GM10266 (cell line): Measurements from ENCODE around the gene LPIN2.

ENCODE experiments used
- DNase-seq: peaks from one replicate; pipeline ENCODE4 v3.0.0; 2012; ENCODE audit errors: extremely low spot score
- TF ChIP-seq, protein P1 (sequence below): IDR thresholded peaks from 2 replicates; pipeline ENCODE4 v1.5.1; 2012; ENCODE audit warnings: mild to moderate bottlenecking, low read depth; ENCODE audit not compliant: control insufficient read depth, insufficient read depth; ENCODE audit errors: missing control alignments

LPIN2 gene

DNA sequence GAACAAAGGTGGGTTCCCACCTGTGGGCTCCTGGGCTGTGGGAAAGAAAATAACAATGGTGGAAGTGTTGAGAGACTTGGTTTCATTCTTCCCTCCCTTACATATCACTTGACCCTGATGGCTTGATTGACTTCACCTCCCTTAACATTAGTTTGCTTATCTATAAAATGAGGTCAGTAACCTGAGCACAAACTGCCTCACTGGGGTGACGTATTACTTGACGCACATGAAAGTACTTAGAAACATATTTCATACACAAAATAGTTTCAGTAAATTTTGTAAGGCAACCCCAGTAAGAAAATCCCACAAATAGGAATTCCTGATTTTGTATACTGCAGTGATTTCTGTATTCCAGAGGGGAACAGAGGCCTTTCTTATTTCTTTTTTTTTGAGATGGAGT lies 29.4 kb upstream of the LPIN2 start:
- TF ChIP-seq, protein P1, sequence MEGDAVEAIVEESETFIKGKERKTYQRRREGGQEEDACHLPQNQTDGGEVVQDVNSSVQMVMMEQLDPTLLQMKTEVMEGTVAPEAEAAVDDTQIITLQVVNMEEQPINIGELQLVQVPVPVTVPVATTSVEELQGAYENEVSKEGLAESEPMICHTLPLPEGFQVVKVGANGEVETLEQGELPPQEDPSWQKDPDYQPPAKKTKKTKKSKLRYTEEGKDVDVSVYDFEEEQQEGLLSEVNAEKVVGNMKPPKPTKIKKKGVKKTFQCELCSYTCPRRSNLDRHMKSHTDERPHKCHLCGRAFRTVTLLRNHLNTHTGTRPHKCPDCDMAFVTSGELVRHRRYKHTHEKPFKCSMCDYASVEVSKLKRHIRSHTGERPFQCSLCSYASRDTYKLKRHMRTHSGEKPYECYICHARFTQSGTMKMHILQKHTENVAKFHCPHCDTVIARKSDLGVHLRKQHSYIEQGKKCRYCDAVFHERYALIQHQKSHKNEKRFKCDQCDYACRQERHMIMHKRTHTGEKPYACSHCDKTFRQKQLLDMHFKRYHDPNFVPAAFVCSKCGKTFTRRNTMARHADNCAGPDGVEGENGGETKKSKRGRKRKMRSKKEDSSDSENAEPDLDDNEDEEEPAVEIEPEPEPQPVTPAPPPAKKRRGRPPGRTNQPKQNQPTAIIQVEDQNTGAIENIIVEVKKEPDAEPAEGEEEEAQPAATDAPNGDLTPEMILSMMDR, result no peak
- DNase-seq, result no peak

DNA sequence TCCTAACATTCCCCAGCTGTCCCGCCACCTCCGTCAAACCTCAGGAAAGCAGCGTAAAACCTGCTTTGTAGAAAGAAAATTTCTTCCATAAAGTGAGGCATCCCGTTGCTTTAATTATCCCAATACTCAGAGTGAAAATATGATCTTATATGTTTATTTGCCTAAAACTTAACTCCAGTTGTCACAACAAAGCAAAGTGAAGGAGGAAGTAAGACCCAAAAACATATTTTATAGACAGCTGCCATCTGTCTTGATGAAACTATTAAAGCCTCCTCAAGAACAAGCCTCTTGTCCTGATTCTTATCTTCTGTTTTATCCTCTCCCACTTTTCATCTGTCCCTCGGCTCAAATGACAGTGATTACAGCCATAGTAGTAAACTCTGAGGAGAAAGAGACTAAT lies 28.9 kb upstream of the LPIN2 start:
- TF ChIP-seq, protein P1, result no peak
- DNase-seq, result no peak

DNA sequence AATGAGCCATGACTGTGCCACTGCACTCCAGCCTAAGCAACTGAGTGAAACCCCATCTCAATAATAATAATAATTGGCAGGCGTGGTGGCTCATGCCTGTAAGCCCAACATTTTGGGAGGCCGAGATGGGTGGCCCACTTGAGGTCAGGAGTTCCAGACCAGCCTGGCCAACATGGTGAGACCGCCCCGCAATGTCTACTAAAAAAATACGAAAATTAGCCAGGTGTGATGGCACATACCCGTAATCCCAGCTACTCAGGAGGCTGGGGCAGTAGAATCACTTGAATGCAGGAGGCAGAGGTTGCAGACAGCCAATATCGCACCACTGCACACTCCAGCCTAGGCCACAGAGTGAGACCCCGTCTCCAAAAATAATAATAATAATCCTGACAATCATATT lies 27.9 kb upstream of the LPIN2 start:
- DNase-seq, result no peak
- TF ChIP-seq, protein P1, result no peak

DNA sequence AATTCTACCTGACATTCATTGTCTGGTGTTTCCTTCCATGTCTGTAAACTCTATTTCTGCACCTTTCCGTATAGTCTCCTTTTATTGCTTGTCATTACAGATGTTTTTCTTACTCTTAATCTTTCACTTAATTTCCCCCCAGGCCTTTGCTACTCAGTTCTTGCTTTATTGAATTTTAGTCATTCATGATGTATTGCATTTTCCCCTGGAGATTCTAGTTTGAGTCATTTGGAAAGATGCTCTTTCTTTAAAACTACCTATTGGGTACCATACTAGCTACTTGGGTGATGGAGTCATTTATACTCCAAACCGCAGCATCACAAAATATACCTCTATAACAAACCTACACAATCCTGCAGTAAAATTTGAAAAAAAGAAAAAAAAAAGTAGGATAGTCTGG lies 27.2 kb upstream of the LPIN2 start:
- TF ChIP-seq, protein P1, result no peak
- no peak for DNase-seq

DNA sequence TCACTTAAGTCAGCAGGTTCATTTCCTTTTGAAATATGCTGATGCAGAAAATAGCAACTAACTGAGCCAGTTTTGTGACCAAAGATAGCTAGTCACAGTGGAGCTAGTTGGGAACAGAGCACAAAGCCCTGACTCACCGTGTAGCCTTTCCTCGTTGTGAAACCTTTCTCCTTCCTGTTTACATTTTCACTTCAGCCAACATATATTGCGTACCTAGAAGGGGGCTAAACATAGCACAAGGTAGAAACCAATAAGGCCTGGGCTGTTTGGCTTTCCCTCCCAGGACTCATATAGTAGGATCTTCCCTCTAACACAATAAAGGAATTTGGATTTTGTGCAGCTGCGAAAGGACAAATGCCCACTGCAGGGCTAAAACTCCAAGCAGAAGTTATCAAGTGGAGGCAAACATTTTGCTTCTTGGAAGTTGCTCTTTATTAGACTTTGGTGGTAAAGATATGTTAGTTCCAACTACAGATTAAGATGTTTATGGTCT lies 24.5 kb upstream of the LPIN2 start:
- DNase-seq, result peak; percentile 68

DNA sequence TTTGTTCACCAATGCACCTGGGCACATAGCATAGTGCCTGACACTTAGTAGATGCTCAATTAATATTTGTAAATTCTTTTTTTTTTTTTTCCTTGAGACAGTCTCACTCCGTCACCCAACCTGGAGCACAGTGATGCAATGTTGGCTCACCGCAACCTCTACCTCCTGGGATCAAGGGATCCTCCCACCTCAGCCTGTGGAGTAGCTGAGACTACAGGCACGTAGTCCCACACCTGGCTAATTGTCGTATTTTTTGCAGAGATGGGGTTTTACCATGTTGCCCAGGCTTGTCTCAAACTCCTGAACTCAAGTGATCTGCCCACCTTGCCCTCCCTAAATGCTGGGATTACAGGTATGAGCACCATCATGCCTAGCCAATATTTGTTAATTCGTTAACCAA lies 23.2 kb upstream of the LPIN2 start:
- TF ChIP-seq, protein P1, result no peak
- DNase-seq, result no peak

More for the DNA sequence above, 24.5 kb upstream of the LPIN2 start:
- TF ChIP-seq, protein P1, result no peak

DNA sequence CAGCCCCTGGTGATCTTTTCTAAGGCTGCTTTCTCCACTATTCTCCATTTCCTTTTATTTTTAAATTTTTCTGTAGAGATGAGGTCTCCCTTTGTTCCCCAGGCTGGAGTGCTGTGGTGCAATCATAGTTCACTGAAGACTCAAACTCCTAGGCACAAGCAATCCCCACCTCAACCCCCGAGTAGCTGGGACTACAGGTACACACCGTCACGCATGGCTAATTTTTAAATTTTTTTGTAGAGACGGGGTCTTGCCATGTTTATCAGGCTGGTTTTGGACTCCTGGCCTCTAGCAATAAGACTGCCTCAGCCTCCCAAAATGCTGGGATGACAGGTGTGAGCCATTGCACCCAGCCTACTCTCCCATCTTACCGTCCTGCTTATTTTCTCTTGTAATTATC lies 22.7 kb upstream of the LPIN2 start:
- no peak for DNase-seq
- TF ChIP-seq, protein P1, result no peak
